Progenitor cell of endocrine pancreas (in vitro differentiated cells): Measurements from ENCODE around the gene FMN1. TPM values are rescaled to one million over a fixed set of nuclear protein-coding genes. Genes with fewer than 3 reads are reported as not detected.

ENCODE experiments used
- DNase-seq: peaks from one replicate; pipeline ENCODE4 v3.0.0; 2021; ENCODE audit warnings: low spot score; ENCODE audit not compliant: unreplicated experiment
- H3K27ac Mint-ChIP-seq: 2 replicates; pipeline ENCODE4 v1.8.0; 2021; ENCODE audit warnings: mild to moderate bottlenecking, moderate library complexity, mixed read lengths
- H3K27me3 Mint-ChIP-seq: 2 replicates; pipeline ENCODE4 v1.8.0; 2021; ENCODE audit warnings: mixed read lengths
- H3K36me3 Mint-ChIP-seq: 2 replicates; pipeline ENCODE4 v1.8.0; 2022; ENCODE audit warnings: mixed read lengths; ENCODE audit not compliant: insufficient read depth
- H3K4me1 Mint-ChIP-seq: 2 replicates; pipeline ENCODE4 v1.8.0; 2021; ENCODE audit warnings: low read depth, mixed read lengths
- H3K4me3 Mint-ChIP-seq: 2 replicates; pipeline ENCODE4 v1.8.0; 2021; ENCODE audit warnings: low read depth, mild to moderate bottlenecking, moderate library complexity, mixed read lengths
- H3K9me3 Mint-ChIP-seq: 2 replicates; pipeline ENCODE4 v1.8.0; 2021; ENCODE audit warnings: low read depth, mixed read lengths
- total RNA-seq: library from RNA; stranded (reverse); gene quantifications from 2 replicates; pipeline ENCODE4 v1.2.1, GENCODE V29; 2021
- TF ChIP-seq, protein P1 (sequence below): fragments of 200-600 bp; sonication (generic); IDR thresholded peaks from one replicate; pipeline ENCODE4 v1.5.0; 2021; ENCODE audit warnings: antibody characterized with exemption, mild to moderate bottlenecking; ENCODE audit not compliant: unreplicated experiment

FMN1 gene
- total RNA-seq, 1 donor from 2014 or later, result 0.41 TPM

DNA sequence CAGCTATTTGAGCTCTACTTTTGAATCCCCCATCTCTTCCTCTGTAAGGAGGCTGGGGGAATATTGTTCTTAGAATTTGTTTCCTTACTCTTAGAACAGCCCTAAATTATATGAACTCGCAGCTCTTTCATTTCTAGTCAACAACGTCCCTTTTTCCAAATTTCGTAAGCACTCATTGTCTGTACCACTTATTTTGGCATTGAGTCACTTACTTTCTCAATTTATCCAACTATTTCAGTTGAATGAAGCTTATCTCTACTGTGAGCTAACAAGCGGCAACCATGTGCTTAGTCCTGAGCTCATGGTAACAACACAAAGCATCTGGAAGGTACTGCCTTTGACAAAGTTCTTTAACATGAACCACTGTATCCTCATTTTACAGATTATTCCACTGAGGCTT lies 285.6 kb downstream of the FMN1 start:
- Mint-ChIP-seq H3K27me3 (peaks cover 8% of the 10 kb centered on the region), H3K4me3 (no peak overlapping the region), H3K36me3 (no peaks in the 10 kb centered on the region), H3K4me1 (peaks cover 11% of the 10 kb centered on the region), H3K27ac (no peak overlapping the region), H3K9me3 (no peaks in the 10 kb centered on the region)
- no peak for DNase-seq
- TF ChIP-seq, protein P1, sequence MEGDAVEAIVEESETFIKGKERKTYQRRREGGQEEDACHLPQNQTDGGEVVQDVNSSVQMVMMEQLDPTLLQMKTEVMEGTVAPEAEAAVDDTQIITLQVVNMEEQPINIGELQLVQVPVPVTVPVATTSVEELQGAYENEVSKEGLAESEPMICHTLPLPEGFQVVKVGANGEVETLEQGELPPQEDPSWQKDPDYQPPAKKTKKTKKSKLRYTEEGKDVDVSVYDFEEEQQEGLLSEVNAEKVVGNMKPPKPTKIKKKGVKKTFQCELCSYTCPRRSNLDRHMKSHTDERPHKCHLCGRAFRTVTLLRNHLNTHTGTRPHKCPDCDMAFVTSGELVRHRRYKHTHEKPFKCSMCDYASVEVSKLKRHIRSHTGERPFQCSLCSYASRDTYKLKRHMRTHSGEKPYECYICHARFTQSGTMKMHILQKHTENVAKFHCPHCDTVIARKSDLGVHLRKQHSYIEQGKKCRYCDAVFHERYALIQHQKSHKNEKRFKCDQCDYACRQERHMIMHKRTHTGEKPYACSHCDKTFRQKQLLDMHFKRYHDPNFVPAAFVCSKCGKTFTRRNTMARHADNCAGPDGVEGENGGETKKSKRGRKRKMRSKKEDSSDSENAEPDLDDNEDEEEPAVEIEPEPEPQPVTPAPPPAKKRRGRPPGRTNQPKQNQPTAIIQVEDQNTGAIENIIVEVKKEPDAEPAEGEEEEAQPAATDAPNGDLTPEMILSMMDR, result no peak

- TF ChIP-seq, protein P1, result no peak
- Mint-ChIP-seq H3K36me3 (no peaks in the 10 kb centered on the region), H3K27me3 (peaks cover 13% of the 10 kb centered on the region), H3K4me1 (peaks cover 11% of the 10 kb centered on the region), H3K27ac (no peak overlapping the region), H3K9me3 (no peaks in the 10 kb centered on the region), H3K4me3 (no peak overlapping the region)
- DNase-seq, result no peak
Measured at GRCh38 chr15:32908135-32908801, 286.2 kb downstream of the FMN1 start.

DNA sequence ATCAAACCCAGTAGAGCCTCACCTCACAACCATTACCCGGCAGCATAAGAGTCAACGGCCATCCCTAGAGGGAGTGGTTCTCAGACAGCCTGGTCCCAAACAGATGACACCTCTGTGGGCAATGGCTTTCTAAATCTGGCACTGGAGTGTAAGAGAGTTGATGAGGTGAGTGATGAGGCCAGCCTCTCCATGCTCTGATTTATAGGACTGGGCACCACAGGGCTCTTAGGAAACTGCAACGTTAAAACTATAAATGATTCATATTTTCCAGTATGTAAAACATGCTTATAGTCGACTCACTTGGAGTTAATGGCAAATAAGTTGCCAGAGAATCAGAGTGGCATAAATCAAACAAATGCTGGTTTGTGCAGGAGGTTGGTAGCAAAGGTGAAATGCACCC lies 289.0 kb downstream of the FMN1 start:
- Mint-ChIP-seq H3K4me3 (no peak overlapping the region), H3K4me1 (no peaks in the 10 kb centered on the region), H3K9me3 (no peaks in the 10 kb centered on the region), H3K36me3 (no peaks in the 10 kb centered on the region), H3K27ac (no peak overlapping the region), H3K27me3 (peaks cover 13% of the 10 kb centered on the region)
- DNase-seq, result no peak
- TF ChIP-seq, protein P1, result no peak

- Mint-ChIP-seq H3K27me3 (peaks cover 10% of the 10 kb centered on the region), H3K36me3 (no peaks in the 10 kb centered on the region), H3K4me1 (peaks cover 4% of the 10 kb centered on the region), H3K27ac (no peak overlapping the region), H3K4me3 (no peak overlapping the region), H3K9me3 (no peaks in the 10 kb centered on the region)
- no peak for DNase-seq
- TF ChIP-seq, protein P1, result no peak
Measured at GRCh38 chr15:32904448-32904847, 290.1 kb downstream of the FMN1 start.

GRCh38 chr15:32903591-32904290 lies 290.8 kb downstream of the FMN1 start:
- no peak overlapping the region for H3K27ac Mint-ChIP-seq
- H3K27me3 Mint-ChIP-seq, result peaks cover 10% of the 10 kb centered on the region
- H3K4me3 Mint-ChIP-seq, result no peak overlapping the region
- TF ChIP-seq, protein P1, result no peak
- DNase-seq, result no peak
- H3K36me3 Mint-ChIP-seq, result no peaks in the 10 kb centered on the region
- no peaks in the 10 kb centered on the region for H3K9me3 Mint-ChIP-seq
- peaks cover 7% of the 10 kb centered on the region for H3K4me1 Mint-ChIP-seq
